ENCODE measurements around the gene ZNF215. TPM values are rescaled to one million over a fixed set of nuclear protein-coding genes. Genes with fewer than 3 reads are reported as not detected.

Gene ZNF215
- total and polyA plus RNA-seq, 4 donors = 0.07 to 0.42 (median 0.20) TPM

DNA sequence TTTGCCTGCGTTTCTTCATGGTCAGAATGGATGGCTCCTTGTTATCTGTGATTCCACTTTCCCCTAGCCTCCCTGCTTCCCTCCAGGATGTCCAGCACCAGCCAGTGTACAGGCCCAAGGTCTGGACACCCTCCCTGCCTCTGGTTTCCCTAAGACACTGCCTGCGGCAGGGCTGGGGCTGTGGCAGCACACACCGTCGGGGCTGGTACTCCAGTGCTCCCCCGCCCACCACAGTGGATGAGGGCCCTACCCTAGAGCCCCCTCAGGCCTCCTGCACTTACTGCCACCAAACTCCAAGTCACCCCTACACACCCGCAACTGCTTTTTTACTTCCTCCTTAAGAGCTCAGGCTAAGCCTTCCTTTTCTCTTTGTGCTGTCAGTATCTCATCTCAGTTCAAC, 65.0 kb downstream of the ZNF215 start:
- 84% methylated on average over 6 of the region's 6 CpGs for WGBS
- Histone ChIP-seq H3K4me1 (ENCODE audit: control insufficient read depth in 4 of 4, insufficient read depth in 4 of 4, low read length in 3 of 4) (no peaks in the 10 kb centered on the region), H3K4me3 (ENCODE audit: low read depth in 1 of 3, low read length in 3 of 3) (no peak overlapping the region), H3K36me3 (ENCODE audit: control insufficient read depth in 4 of 4, insufficient read depth in 3 of 4, low read depth in 1 of 4, low read length in 3 of 4) (no peaks in the 10 kb centered on the region), H3K9me3 (ENCODE audit: control insufficient read depth in 4 of 4, low read length in 3 of 4) (peaks cover 0 to 3% (median 0%) of the 10 kb centered on the region in 4 donors), H3K9ac (ENCODE audit: low read depth in 1 of 2, low read length in 2 of 2) (no peak overlapping the region), H3K27me3 (ENCODE audit: control insufficient read depth in 4 of 4, insufficient read depth in 4 of 4, low read length in 3 of 4) (no peaks in the 10 kb centered on the region), H3K27ac (ENCODE audit: low read depth in 1 of 2, low read length in 2 of 2) (no peak overlapping the region)
- TF ChIP-seq NR2F2 (IDR thresholded peaks at IDR 0.05) = no peak
- TF ChIP-seq, protein P1, sequence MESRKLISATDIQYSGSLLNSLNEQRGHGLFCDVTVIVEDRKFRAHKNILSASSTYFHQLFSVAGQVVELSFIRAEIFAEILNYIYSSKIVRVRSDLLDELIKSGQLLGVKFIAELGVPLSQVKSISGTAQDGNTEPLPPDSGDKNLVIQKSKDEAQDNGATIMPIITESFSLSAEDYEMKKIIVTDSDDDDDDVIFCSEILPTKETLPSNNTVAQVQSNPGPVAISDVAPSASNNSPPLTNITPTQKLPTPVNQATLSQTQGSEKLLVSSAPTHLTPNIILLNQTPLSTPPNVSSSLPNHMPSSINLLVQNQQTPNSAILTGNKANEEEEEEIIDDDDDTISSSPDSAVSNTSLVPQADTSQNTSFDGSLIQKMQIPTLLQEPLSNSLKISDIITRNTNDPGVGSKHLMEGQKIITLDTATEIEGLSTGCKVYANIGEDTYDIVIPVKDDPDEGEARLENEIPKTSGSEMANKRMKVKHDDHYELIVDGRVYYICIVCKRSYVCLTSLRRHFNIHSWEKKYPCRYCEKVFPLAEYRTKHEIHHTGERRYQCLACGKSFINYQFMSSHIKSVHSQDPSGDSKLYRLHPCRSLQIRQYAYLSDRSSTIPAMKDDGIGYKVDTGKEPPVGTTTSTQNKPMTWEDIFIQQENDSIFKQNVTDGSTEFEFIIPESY (IDR thresholded peaks at IDR 0.05) = no peak
- no peak for TF ChIP-seq HNF4G (IDR thresholded peaks at IDR 0.05)
- no peak for TF ChIP-seq TAF1 (conservative IDR thresholded peaks at IDR 0.05)
- no peak for TF ChIP-seq RAD21 (IDR thresholded peaks at IDR 0.05)
- TF ChIP-seq JUND (IDR thresholded peaks at IDR 0.05) = no peak
- TF ChIP-seq, protein P2, sequence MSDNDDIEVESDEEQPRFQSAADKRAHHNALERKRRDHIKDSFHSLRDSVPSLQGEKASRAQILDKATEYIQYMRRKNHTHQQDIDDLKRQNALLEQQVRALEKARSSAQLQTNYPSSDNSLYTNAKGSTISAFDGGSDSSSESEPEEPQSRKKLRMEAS (IDR thresholded peaks at IDR 0.05) = no peak
- no peak for TF ChIP-seq EGR1 (IDR thresholded peaks at IDR 0.05; ENCODE audit: low read depth in 2 of 2)
- no peak for TF ChIP-seq YY1 (IDR thresholded peaks at IDR 0.05)
- TF ChIP-seq, protein P3, sequence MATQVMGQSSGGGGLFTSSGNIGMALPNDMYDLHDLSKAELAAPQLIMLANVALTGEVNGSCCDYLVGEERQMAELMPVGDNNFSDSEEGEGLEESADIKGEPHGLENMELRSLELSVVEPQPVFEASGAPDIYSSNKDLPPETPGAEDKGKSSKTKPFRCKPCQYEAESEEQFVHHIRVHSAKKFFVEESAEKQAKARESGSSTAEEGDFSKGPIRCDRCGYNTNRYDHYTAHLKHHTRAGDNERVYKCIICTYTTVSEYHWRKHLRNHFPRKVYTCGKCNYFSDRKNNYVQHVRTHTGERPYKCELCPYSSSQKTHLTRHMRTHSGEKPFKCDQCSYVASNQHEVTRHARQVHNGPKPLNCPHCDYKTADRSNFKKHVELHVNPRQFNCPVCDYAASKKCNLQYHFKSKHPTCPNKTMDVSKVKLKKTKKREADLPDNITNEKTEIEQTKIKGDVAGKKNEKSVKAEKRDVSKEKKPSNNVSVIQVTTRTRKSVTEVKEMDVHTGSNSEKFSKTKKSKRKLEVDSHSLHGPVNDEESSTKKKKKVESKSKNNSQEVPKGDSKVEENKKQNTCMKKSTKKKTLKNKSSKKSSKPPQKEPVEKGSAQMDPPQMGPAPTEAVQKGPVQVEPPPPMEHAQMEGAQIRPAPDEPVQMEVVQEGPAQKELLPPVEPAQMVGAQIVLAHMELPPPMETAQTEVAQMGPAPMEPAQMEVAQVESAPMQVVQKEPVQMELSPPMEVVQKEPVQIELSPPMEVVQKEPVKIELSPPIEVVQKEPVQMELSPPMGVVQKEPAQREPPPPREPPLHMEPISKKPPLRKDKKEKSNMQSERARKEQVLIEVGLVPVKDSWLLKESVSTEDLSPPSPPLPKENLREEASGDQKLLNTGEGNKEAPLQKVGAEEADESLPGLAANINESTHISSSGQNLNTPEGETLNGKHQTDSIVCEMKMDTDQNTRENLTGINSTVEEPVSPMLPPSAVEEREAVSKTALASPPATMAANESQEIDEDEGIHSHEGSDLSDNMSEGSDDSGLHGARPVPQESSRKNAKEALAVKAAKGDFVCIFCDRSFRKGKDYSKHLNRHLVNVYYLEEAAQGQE (IDR thresholded peaks at IDR 0.05) = no peak
- TF ChIP-seq, protein P4, sequence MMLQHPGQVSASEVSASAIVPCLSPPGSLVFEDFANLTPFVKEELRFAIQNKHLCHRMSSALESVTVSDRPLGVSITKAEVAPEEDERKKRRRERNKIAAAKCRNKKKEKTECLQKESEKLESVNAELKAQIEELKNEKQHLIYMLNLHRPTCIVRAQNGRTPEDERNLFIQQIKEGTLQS (IDR thresholded peaks at IDR 0.05) = no peak
- no peak for TF ChIP-seq GABPA (IDR thresholded peaks at IDR 0.05 in 1 of 2, conservative IDR thresholded peaks at IDR 0.05 in 1 of 2)
- no peak for TF ChIP-seq RXRA (IDR thresholded peaks at IDR 0.05)
- no peak for TF ChIP-seq FOXA2 (IDR thresholded peaks at IDR 0.05)
- TF ChIP-seq, protein P5, sequence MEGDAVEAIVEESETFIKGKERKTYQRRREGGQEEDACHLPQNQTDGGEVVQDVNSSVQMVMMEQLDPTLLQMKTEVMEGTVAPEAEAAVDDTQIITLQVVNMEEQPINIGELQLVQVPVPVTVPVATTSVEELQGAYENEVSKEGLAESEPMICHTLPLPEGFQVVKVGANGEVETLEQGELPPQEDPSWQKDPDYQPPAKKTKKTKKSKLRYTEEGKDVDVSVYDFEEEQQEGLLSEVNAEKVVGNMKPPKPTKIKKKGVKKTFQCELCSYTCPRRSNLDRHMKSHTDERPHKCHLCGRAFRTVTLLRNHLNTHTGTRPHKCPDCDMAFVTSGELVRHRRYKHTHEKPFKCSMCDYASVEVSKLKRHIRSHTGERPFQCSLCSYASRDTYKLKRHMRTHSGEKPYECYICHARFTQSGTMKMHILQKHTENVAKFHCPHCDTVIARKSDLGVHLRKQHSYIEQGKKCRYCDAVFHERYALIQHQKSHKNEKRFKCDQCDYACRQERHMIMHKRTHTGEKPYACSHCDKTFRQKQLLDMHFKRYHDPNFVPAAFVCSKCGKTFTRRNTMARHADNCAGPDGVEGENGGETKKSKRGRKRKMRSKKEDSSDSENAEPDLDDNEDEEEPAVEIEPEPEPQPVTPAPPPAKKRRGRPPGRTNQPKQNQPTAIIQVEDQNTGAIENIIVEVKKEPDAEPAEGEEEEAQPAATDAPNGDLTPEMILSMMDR (IDR thresholded peaks at IDR 0.05; ENCODE audit: low read depth, low read length, missing input control) = no peak
- TF ChIP-seq FOXA1 (IDR thresholded peaks at IDR 0.05) = no peak
- TF ChIP-seq HNF4A (conservative IDR thresholded peaks at IDR 0.05) = no peak
- no peak for TF ChIP-seq SP1 (IDR thresholded peaks at IDR 0.05)
- no peak for DNase-seq (ENCODE audit: low spot score)

Measured in liver (tissue), 9 donors.